CD4-positive, alpha-beta T cell treated with Interleukin-1 beta for 1 hour (primary cell): Measurements from ENCODE around the gene AP3D1.

Source experiments
- DNase-seq, 2 donors: peaks; one replicate each; pipeline ENCODE4 v3.0.0-alpha.2; 2020 to 2022

Gene AP3D1

DNA sequence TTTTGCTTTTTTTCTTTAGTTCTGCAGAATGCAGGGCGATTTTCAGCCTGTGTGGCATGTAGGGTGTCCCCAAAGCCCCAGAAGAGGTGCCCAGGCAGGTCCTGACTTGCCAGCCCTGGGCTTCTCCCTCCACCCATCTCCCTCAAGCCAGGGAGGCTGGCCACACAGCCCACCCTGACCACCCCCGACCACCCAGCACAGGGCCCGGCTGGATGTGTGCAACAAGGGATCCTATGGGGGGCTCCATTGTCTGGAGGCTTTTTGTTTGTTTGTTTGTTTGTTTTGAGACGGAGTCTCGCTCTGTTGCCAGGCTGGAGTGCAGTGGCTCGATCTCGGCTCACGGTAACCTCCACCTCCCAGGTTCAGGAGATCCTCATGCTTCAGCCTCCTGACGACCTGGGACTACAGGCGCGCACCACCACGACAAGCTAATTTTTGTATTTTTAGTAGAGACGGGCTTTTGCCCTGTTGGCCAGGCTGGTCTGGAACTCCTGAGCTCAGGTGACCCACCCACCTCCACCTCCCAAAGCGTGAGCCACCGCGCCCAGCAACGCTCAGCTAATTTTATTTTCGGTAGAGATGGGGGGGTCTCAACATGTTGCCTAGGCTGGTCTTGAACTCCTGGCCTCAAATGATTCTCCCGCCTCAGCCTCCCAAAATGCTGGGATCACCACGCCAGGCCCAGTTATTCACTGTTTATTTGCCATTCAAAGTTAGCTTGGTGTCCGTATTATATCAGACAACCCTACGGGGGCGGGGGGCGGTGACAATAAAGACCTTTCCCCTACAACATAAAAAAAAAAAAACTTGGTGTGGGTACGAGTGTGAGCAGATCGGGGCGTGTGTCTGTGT is 92.6 kb downstream of the AP3D1 start:
- DNase-seq, result no peak

DNA sequence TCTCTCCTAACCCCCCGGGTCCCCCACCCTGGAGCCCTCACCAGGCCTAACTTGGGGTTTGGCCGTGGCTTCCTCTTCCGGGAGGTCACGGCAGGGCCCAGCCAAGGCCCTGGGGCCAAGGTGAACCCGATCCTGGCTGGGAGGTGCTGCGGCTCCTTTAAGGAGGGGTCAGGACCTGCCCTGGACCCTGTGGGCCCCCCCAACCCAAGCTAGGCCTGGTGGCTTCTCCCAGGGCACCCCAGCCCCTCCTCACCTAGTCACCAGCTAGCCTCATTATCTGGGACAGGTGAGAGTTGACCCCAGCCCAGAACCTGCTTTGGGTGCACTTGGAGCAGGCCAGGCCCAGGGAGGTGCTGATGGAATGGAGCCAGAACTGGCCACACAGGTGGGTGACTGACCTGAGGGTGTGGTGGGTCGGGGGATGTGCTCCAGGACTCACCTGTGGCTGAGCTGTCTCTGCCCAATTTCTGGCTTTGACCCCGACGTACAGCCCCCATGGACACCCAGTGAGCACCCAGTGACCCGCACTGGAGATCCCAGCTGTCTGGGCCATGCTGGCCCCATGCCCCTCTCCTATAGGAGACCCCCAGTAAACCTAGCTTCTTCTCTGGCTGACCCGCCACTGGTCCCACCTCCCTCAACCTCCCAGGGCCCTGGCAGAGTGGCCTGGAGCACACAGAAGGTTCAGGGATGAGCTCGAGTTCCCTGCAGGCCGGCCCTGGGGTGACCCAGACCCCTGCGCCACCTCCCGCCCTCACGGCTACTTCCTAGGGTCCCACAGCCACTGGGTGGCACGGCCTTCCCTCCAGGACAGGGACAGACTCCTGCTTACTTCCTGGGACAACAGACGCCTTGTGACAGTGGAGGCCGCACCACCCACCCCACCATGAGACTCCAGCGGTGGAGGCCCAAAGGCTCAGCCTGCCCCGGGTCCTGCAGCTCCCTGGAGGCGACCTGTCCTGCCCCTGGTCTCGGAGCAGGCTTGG is 93.6 kb downstream of the AP3D1 start:
- no peak for DNase-seq

DNA sequence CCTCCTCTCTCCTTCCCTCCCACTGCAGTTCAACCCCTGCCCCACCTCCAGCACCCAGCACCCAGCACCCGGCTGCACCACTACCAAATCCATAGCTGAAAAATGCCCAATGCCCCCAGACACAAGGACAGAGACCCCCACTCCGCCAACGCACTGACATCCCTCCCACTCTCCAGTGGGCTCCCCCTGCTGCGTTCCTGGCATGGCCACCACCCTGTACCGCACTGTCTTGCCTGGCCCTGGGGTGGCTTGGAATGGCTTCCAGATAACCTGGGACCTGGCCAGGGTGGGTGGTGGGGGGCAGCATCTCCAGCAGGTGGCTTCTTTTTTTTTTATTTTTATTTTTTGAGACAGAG is 94.6 kb downstream of the AP3D1 start:
- no peak for DNase-seq

DNA sequence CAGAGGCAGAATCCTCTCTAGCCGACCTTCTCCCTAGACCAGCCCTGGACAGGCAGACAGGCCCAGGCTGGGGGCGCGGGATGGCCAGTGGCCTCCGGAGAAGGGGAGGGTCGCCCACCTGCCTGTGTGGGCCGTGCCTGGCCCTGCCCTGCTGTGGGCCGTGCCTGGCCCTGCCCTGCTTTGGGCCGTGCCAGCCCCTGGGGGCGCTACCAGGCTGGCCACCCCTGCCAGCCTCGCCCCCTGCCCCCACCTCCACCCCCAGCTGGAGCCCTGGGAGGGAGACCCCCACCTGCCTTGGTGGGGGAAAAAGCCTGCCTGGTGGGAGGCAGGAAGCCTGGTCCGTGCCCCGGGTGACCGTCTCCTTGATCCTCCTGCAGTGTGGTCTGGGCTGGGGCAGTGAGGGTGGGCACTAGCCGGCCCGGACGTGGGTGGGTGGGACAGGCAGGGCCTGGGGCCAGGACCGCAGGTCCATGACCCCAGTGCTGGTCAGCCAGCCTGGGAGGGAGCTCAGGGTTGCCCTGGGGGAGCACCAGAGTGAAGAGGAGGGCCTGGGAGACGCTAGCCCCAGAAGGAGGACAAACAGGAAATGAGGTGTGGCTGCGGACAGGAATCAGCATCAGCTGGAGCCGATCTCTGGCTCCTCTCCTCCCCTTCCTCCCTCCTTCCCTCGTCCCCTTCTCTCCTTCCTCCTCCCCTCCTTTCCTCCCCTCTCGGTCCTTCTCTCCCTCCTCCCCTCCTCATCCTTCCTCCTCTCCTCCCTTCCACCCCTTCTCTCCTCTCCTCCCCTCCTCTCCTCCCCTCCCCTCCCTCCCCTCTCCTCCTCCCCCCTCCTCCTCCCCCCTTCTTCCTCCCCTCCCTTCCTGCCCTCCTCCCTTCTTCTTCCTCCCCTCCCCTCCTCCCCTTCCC is 95.2 kb downstream of the AP3D1 start:
- no peak for DNase-seq

DNA sequence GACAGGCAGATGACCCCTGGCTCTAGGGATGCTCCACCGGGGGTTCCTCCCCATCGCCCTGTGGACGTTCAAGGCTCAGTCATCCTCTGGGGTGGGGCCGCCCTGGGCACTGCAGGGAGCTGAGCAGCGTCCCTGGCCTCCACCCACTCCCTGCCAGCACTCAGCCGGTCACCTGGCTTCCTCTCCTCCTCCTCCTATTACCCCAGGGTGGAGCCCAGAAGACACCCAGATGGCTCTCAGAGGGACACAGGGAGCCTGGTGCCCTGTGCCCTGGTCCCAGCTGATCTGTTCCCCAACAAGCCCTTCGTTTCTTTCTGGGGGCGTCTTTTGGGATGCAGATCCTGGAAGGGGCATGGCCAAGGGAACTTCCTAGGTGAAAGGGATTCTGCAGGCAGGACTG is 96.6 kb downstream of the AP3D1 start:
- no peak for DNase-seq

DNA sequence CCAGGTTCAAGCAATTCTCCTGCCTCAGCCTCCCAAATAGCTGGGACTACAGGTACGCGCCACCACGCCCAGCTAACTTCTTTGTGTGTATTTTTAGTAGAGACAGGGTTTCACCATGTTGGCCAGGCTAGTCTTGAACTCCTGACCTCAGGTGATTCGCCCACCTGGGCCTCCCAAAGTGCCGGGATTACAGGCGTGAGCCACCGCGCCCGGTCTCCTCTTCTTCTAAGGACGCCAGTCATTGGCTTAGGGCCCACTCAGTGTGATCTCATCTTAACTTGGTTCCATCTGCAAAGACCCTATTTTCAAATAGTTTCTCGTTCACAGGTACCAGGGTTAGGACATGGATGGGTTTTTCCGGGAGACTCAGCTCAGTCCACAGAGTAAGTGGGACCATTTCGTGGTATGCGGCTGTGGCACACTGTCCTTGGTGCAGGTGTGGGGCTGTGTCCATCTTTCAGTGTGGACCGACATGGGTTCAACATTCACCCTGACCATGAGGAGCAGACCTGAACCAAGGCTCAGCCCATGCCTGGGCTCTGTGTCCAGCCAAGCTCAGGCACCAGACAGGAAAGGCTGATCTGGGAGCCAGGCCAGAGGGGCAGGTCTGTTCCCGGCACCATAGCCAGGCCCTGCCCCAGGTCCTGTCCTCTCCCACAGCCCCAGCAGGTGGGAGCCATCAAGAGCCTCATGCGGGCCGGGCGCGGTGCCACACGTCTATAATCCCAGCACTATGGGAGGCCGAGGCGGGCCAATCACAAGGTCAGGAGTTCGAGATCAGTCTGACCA is 97.6 kb downstream of the AP3D1 start:
- DNase-seq, result no peak

DNA sequence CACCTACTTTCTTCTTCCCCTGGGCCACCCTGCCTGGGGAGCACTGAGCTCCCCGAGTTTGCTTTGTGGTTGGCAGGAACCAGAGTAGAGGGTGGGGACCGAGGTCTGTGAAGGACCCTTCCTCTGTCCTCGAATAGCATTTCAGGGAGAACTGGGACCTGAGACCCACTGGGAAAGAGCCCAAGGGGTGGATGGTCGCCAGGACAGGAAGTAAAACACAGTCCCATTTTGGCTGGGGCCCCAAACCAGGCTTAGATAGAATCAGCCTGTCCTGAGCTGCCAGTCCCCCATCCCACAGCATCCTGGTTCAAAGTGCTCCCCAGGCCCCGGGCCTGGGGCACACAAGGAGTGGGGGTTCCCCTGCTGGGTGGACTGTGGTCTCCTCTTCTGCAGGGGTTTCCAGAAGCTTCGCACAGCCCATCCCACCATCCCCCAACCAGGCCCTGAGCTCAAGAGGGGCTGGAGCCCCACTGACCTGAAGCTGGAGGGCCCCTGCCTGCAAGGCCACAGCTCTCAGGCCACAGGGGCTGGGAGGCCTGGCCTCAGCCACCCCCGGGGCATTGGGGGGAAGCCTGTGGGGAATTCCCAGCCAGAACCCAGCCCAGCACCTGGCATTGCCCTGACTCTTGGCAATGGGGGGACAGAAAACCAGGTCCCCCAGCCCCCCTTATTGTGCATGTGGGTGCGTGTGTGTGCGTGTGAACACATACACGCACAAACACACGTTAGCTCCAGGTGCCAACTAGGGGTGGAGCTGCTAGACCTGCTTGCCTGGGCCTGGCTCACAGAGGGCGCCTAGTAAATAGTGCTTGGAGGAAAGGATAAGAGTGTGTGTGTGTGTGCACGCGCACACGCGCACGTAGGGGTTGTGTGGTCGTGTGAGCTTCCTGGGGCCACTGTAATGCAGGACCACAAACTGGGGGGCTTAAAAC is 99.3 kb downstream of the AP3D1 start:
- DNase-seq, result peak; percentile 77 to 82

DNA sequence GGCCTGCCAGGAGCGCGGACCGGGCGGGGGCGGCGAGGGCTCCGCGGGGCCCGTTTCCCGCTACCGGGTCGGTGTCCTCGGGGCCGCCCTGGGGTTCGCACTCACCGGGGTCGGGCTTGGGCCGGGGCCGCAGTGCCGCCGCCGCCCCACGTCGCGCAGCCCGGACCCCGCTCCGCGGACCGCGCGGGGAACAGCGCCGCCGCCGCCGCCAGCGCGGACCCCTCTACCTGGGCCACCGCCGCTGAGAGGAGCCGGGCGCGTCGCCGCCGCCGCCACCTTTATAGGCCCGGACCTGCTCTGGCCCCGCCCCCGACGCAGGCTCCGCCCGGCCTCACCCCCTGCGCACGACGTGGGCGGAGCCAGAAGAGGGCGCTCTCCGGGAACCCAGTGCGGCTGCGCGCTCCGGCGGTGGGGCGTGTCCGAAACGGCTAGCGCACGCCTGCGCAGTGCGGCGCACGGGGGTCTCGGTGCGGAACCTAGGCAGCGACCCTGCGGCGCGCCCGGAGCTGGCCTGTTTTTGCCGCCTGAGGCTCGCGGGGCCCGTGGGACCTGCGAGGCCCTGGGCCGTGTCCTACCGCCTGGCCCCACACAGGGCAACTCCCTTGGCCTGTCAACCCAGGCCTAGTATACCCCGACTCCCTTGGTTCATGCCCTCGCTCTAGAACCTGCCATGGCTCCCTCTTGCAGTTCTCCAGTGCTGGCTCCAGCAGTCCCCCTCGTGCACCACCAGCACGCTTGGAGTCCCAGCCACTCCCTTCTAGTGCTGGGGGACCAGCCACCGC is 100.2 kb downstream of the AP3D1 start, which contains the start of gene MKNK2:
Gene MKNK2, minus strand, starts transcription at position 254 of the 782 bp plus-strand sequence. CDS start 393 bp downstream, outside the sequence.
- DNase-seq, result peak; percentile 90 to 92
